Esophagus (tissue), 2 donors: Measurements from ENCODE around the gene CES4A. TPM values are rescaled to one million over a fixed set of nuclear protein-coding genes. Genes with fewer than 3 reads are reported as not detected.
"Not testable (repeated sequence)": the region's sequence is repeated elsewhere in the genome, so short reads cannot be mapped to it uniquely, and the experiment has no call there.

Experiments used
- H3K27ac ChIP-seq, 2 donors: one replicate each; pipeline ENCODE4 v1.5.1; 2013; ENCODE audit warnings: low read depth in 2 of 2, mild to moderate bottlenecking in 2 of 2, inconsistent platforms in 1 of 2, low read length in 1 of 2, moderate library complexity in 1 of 2
- H3K27me3 ChIP-seq, 2 donors: one replicate each; pipeline ENCODE4 v1.6.1; 2013; ENCODE audit warnings: low read length in 2 of 2, control low read depth in 1 of 2, mild to moderate bottlenecking in 1 of 2; ENCODE audit not compliant: insufficient read depth in 2 of 2, control insufficient read depth in 1 of 2
- H3K36me3 ChIP-seq, 2 donors: one replicate each; pipeline ENCODE4 v1.6.1; 2013; ENCODE audit warnings: low read length in 1 of 2; ENCODE audit not compliant: control insufficient read depth in 2 of 2, insufficient read depth in 2 of 2
- H3K4me1 ChIP-seq, 2 donors: one replicate each; pipeline ENCODE4 v1.6.1; 2013; ENCODE audit warnings: low read length in 1 of 2; ENCODE audit not compliant: control insufficient read depth in 2 of 2, insufficient read depth in 2 of 2
- H3K4me3 ChIP-seq, 2 donors: one replicate each; pipeline ENCODE4 v1.5.1; 2013; ENCODE audit warnings: low read length in 2 of 2, mild to moderate bottlenecking in 2 of 2, low read depth in 1 of 2, moderate library complexity in 1 of 2
- H3K9me3 ChIP-seq, 2 donors: one replicate each; pipeline ENCODE4 v1.6.1; 2013; ENCODE audit warnings: mild to moderate bottlenecking in 2 of 2, low read depth in 1 of 2, low read length in 1 of 2, moderate library complexity in 1 of 2; ENCODE audit not compliant: control insufficient read depth in 2 of 2, insufficient read depth in 1 of 2
- WGBS, 2 donors: extraction: QIAGEN DNeasy Blood & Tissue Kit; methylation state at CpG; one replicate each; pipeline ENCODE4 v1.1.7; 2013; 5-methylcytosine and 5-hydroxymethylcytosine counted together
- polyA plus RNA-seq, 2 donors: library from polyadenylated mRNA; stranded (reverse); fragments of 200-250 nt; gene quantifications; one replicate each; pipeline ENCODE4 v1.2.3, GENCODE V29; 2013
- donor health status: healthy with polysubstance abuse.
- donor health status: Bipolar disorder and iron deficiency.

The CES4A gene
- polyA plus RNA-seq, 2 donors: 10.1 to 17.5 TPM

DNA sequence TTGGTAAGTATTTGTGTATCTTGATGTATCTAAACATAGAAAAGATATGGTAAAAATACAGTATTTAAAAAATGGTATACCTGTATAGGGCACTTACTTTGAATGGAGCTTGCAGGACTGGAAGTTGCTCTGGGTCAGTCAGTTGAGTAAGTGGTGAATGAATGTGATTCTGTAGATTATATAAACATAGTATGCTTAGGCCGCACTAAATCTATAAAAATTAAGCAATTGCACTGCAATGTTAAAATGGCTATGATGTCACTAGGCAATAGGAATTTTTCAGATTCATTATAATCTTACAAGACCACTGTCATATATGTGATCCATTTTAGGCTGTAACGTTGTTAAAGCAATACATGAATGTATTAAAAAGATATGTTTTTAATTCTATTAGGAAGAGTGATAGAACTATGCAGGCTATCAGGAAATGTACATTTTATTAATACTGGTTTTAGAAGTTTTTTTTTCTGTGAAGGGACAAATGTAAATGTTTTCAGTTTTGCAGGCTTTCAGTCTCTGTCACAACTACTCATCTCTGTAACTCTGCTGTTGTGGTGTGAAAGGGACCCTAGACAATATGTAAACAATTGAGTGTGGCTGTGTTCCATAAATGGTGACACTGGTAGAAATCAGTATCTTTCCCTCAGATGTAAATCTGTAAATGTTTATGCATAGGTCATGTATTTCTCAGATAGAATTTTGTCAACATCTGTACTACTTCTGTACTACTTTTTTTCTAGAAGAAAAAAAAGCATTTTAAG, 51.1 kb downstream of the CES4A start:
- 86 to 96% methylated on average over 2 of the region's 2 CpGs for WGBS, 2 donors
- no peaks in the 10 kb centered on the region for H3K27me3 ChIP-seq
- no peak overlapping the region for H3K27ac ChIP-seq
- peaks cover 2 to 7% of the 10 kb centered on the region in 2 donors for H3K36me3 ChIP-seq
- H3K9me3 ChIP-seq: no peaks in the 10 kb centered on the region
- H3K4me1 ChIP-seq: no peaks in the 10 kb centered on the region
- no peak overlapping the region for H3K4me3 ChIP-seq

DNA sequence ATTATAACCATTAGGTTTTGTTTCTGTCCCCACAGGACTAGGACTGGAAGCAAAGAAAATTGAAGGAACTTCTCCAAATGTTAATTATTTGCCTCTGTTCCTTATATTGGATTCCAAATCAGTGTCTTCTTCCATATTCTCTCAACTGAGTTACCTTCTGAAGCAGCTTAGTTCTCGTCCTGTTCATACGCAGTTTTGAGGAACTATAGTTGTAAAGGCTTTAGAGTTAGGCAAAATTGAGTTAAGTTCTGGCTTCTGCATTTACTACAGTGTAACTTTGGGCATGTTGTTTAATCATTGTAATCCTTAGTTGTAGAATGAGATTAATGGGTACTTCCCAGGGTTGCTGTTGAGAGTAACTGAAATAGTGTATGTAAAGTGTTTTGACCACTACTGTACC, 51.8 kb downstream of the CES4A start:
- Histone ChIP-seq H3K9me3 (no peaks in the 10 kb centered on the region), H3K27me3 (no peaks in the 10 kb centered on the region), H3K27ac (no peak overlapping the region), H3K4me3 (no peak overlapping the region), H3K4me1 (no peaks in the 10 kb centered on the region), H3K36me3 (peaks cover 2 to 7% of the 10 kb centered on the region in 2 donors)
- WGBS, 2 donors: 87 to 93% methylated on average over 2 of the region's 2 CpGs

GRCh38 chr16:67040906-67041305, 52.5 kb downstream of the CES4A start:
- 72 to 87% methylated on average over 2 of the region's 2 CpGs for WGBS, 2 donors
- no peaks in the 10 kb centered on the region for H3K4me1 ChIP-seq
- no peaks in the 10 kb centered on the region for H3K9me3 ChIP-seq
- peaks cover 2 to 7% of the 10 kb centered on the region in 2 donors for H3K36me3 ChIP-seq
- H3K4me3 ChIP-seq: no peak overlapping the region
- no peaks in the 10 kb centered on the region for H3K27me3 ChIP-seq
- H3K27ac ChIP-seq: no peak overlapping the region

- H3K27me3 ChIP-seq, H3K27ac ChIP-seq, H3K4me3 ChIP-seq, H3K9me3 ChIP-seq, H3K36me3 ChIP-seq, H3K4me1 ChIP-seq: not testable (repeated sequence)
- WGBS, 2 donors: 86 to 91% methylated on average over 4 of the region's 4 CpGs
These were observed 53.1 kb downstream of the CES4A start for GRCh38 chr16:67041520-67041919.

DNA sequence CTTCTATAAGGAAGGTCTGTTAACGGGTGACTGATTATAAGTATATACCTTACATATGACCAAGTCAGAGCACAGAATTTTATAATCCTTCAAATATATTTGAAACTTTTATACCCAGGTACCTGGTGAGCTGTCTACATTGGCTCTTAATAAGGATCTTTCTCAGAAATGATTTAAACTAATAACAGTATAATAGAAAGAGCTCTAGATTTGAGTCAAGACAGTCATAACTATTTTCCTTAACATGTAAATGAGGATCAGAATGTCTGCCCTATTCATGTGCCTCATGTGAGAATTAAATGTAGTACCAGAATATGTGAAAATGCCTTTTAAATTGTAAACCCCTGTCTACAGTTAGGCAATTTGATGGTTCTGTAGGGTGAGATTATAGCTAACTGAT, 55.0 kb downstream of the CES4A start:
- 95 to 97% methylated on average over 1 of the region's 1 CpG for WGBS, 2 donors
- H3K4me3 ChIP-seq: no peak overlapping the region
- no peaks in the 10 kb centered on the region for H3K27me3 ChIP-seq
- no peak overlapping the region for H3K27ac ChIP-seq
- no peaks in the 10 kb centered on the region for H3K4me1 ChIP-seq
- peaks cover 2 to 7% of the 10 kb centered on the region in 2 donors for H3K36me3 ChIP-seq
- H3K9me3 ChIP-seq: no peaks in the 10 kb centered on the region

- H3K27me3 ChIP-seq: no peaks in the 10 kb centered on the region
- H3K4me1 ChIP-seq: no peaks in the 10 kb centered on the region
- no peak overlapping the region for H3K4me3 ChIP-seq
- H3K27ac ChIP-seq: no peak overlapping the region
- 85 to 89% methylated on average over 2 of the region's 2 CpGs for WGBS, 2 donors
- H3K36me3 ChIP-seq: peaks cover 0 to 2% of the 10 kb centered on the region in 2 donors
- no peaks in the 10 kb centered on the region for H3K9me3 ChIP-seq
These were observed 62.4 kb downstream of the CES4A start for GRCh38 chr16:67050796-67051195.

DNA sequence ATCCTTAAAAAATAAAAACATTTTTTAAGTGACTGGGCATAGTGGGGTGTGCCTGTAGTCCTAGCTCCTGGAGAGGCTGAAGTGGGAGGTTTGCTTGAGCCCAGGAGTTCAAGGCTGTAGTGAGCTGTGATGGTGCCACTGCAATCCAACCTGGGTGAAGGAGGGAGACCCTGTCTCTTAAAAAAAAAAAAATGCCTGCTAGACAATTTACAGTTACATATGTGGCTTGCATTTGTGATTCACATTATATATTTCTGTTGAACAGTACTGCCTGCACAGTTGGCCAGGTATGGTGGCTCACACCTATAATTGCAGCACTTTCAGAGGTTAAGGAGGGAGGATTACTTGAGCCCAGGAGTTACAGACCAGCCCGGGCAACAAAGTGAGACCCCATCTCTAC, 64.0 kb downstream of the CES4A start:
- H3K4me1 ChIP-seq: no peaks in the 10 kb centered on the region
- H3K4me3 ChIP-seq: no peak overlapping the region
- H3K36me3 ChIP-seq: peaks cover 0 to 2% of the 10 kb centered on the region in 2 donors
- no peaks in the 10 kb centered on the region for H3K27me3 ChIP-seq
- no peaks in the 10 kb centered on the region for H3K9me3 ChIP-seq
- no peak overlapping the region for H3K27ac ChIP-seq
- 91 to 92% methylated on average over 1 of the region's 1 CpG for WGBS, 2 donors

GRCh38 chr16:67053767-67054334, 65.5 kb downstream of the CES4A start:
- H3K9me3 ChIP-seq: no peaks in the 10 kb centered on the region
- H3K27me3 ChIP-seq: no peaks in the 10 kb centered on the region

DNA sequence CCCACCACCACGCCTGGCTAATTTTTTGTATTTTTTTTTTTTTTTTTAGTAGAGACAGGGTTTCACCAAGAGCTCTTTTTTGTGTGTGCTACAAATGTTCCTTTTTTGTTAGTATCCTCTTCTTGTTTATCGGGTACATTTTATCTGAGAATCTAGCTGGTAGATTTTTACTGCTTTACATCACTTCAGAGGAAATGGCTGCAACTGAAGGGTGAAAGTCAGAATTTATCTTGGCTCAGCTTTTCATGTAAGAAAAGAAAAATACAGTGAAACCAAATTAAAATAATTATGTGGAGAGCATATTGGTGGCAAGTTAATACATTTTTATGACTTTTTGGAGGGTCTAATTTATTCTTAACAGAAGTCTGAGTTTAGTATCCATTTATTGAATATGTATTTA, 66.5 kb downstream of the CES4A start:
- no peaks in the 10 kb centered on the region for H3K4me1 ChIP-seq
- WGBS, 2 donors: 92 to 94% methylated on average over 2 of the region's 2 CpGs
- H3K36me3 ChIP-seq: peaks cover 0 to 2% of the 10 kb centered on the region in 2 donors
- no peak overlapping the region for H3K4me3 ChIP-seq
- no peaks in the 10 kb centered on the region for H3K9me3 ChIP-seq
- H3K27ac ChIP-seq: no peak overlapping the region
- H3K27me3 ChIP-seq: no peaks in the 10 kb centered on the region

More at GRCh38 chr16:67053767-67054334, 65.5 kb downstream of the CES4A start:
- 83 to 84% methylated on average over 4 of the region's 4 CpGs for WGBS, 2 donors
- Histone ChIP-seq H3K36me3 (peaks cover 0 to 2% of the 10 kb centered on the region in 2 donors), H3K4me3 (no peak overlapping the region), H3K27ac (no peak overlapping the region), H3K4me1 (no peaks in the 10 kb centered on the region)
